Smooth muscle cell (in vitro differentiated cells): ENCODE data around the gene PIP5KL1. TPM values are rescaled to one million over a fixed set of nuclear protein-coding genes. Genes with fewer than 3 reads are reported as not detected.

Source experiments
- DNase-seq: peaks from one replicate; lab custom pipeline; 2025; ENCODE audit not compliant: unreplicated experiment; lab: John Stamatoyannopoulos, UW
- H2AFZ ChIP-seq: fragments of 200-600 bp; sonication (generic); 2 replicates; pipeline ENCODE4 v1.6.0; 2016; ENCODE audit warnings: antibody characterized with exemption, low read depth, mild to moderate bottlenecking
- H3F3A ChIP-seq: fragments of 200-600 bp; sonication (generic); 2 replicates; pipeline ENCODE4 v1.6.0; 2017; ENCODE audit warnings: antibody characterized with exemption, low read depth
- H3K27ac ChIP-seq: fragments of 200-600 bp; sonication (generic); 2 replicates; pipeline ENCODE4 v1.5.1; 2016; ENCODE audit warnings: low read depth, mild to moderate bottlenecking
- H3K27me3 ChIP-seq: fragments of 200-600 bp; sonication (generic); 2 replicates; pipeline ENCODE4 v1.6.1; 2016; ENCODE audit warnings: low read depth, mild to moderate bottlenecking
- H3K36me3 ChIP-seq: fragments of 200-600 bp; sonication (generic); 2 replicates; pipeline ENCODE4 v1.5.1; 2016; ENCODE audit warnings: low read depth
- H3K4me1 ChIP-seq: fragments of 200-600 bp; sonication (generic); 2 replicates; pipeline ENCODE4 v1.5.1; 2016; ENCODE audit warnings: low read depth
- H3K4me2 ChIP-seq: fragments of 200-600 bp; sonication (generic); 2 replicates; pipeline ENCODE4 v1.6.0; 2016; ENCODE audit warnings: mild to moderate bottlenecking
- H3K4me3 ChIP-seq: fragments of 200-600 bp; sonication (generic); 2 replicates; pipeline ENCODE4 v1.5.1; 2016; ENCODE audit warnings: mild to moderate bottlenecking
- H3K79me2 ChIP-seq: fragments of 200-600 bp; sonication (generic); 2 replicates; pipeline ENCODE4 v1.6.0; 2016; ENCODE audit warnings: low read depth, mild to moderate bottlenecking
- H3K9ac ChIP-seq: fragments of 200-600 bp; sonication (generic); 2 replicates; pipeline ENCODE4 v1.6.0; 2016; ENCODE audit warnings: low read depth
- H3K9me3 ChIP-seq: fragments of 200-600 bp; sonication (generic); replicated peaks from 2 replicates; pipeline ENCODE4 v1.5.1; 2016; ENCODE audit warnings: low read depth
- H4K20me1 ChIP-seq: fragments of 200-600 bp; sonication (generic); 2 replicates; pipeline ENCODE4 v1.6.0; 2016; ENCODE audit warnings: low read depth
- WGBS: methylation state at CpG from one replicate; pipeline ENCODE4 v1.1.7; 2016; ENCODE audit warnings: low lambda C conversion rate; 5-methylcytosine and 5-hydroxymethylcytosine counted together
- polyA plus RNA-seq: library from polyadenylated mRNA; unstranded; fragments of >200 nt; fragmentation: Nextera tagmentation; extraction: Ambion mirVana; gene quantifications from 2 replicates; pipeline ENCODE4 v1.2.1, GENCODE V29; 2016
- total RNA-seq: library from RNA; depleted of rRNA; stranded (reverse); fragments of >200 nt; gene quantifications from 2 replicates; pipeline ENCODE4 v1.2.3, GENCODE V29; 2014
- TF ChIP-seq, protein P1 (sequence below): fragments of 200-600 bp; sonication (generic); IDR thresholded peaks from 2 replicates; pipeline ENCODE4 v1.5.1; 2017; ENCODE audit warnings: borderline replicate concordance, mild to moderate bottlenecking, antibody characterized with exemption; ENCODE audit not compliant: insufficient read depth, poor library complexity, severe bottlenecking

The PIP5KL1 gene
- total and polyA plus RNA-seq, 2 experiments from 2014 or later, result 1.1 to 2.7 TPM

DNA sequence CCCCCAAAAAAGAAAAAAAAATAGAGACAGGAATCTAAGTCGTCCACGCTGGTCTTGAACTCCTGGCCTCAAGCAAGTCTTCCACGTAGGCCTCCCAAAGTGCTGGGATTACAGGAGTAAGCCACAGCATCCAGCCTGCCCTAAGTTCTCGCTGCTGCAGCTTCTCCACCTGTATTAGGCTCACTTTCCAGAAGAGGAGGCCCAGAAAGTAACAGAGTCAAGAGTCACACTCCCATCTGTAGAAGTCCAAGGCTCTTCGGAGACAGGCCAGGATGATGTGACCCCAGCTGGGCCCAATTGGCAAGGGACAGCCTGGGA lies 48.4 kb upstream of the PIP5KL1 start:
- H3F3A ChIP-seq, result peaks cover 10% of the 10 kb centered on the region
- H3K27me3 ChIP-seq, result no peaks in the 10 kb centered on the region
- H3K27ac ChIP-seq, result peak overlapping the region; percentile 36
- peak overlapping the region; percentile 18 for H3K9ac ChIP-seq
- H3K4me2 ChIP-seq, result peak overlapping the region; percentile 95
- H4K20me1 ChIP-seq, result peaks cover 63% of the 10 kb centered on the region
- H2AFZ ChIP-seq, result no peak overlapping the region
- H3K79me2 ChIP-seq, result peaks cover 63% of the 10 kb centered on the region
- H3K9me3 ChIP-seq, result no peaks in the 10 kb centered on the region
- TF ChIP-seq, protein P1, sequence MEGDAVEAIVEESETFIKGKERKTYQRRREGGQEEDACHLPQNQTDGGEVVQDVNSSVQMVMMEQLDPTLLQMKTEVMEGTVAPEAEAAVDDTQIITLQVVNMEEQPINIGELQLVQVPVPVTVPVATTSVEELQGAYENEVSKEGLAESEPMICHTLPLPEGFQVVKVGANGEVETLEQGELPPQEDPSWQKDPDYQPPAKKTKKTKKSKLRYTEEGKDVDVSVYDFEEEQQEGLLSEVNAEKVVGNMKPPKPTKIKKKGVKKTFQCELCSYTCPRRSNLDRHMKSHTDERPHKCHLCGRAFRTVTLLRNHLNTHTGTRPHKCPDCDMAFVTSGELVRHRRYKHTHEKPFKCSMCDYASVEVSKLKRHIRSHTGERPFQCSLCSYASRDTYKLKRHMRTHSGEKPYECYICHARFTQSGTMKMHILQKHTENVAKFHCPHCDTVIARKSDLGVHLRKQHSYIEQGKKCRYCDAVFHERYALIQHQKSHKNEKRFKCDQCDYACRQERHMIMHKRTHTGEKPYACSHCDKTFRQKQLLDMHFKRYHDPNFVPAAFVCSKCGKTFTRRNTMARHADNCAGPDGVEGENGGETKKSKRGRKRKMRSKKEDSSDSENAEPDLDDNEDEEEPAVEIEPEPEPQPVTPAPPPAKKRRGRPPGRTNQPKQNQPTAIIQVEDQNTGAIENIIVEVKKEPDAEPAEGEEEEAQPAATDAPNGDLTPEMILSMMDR, result no peak
- no peak for DNase-seq
- peaks cover 39% of the 10 kb centered on the region for H3K4me1 ChIP-seq
- no peaks in the 10 kb centered on the region for H3K36me3 ChIP-seq
- 27% methylated on average over 5 of the region's 5 CpGs for WGBS
- peak overlapping the region; percentile 95 for H3K4me3 ChIP-seq

DNA sequence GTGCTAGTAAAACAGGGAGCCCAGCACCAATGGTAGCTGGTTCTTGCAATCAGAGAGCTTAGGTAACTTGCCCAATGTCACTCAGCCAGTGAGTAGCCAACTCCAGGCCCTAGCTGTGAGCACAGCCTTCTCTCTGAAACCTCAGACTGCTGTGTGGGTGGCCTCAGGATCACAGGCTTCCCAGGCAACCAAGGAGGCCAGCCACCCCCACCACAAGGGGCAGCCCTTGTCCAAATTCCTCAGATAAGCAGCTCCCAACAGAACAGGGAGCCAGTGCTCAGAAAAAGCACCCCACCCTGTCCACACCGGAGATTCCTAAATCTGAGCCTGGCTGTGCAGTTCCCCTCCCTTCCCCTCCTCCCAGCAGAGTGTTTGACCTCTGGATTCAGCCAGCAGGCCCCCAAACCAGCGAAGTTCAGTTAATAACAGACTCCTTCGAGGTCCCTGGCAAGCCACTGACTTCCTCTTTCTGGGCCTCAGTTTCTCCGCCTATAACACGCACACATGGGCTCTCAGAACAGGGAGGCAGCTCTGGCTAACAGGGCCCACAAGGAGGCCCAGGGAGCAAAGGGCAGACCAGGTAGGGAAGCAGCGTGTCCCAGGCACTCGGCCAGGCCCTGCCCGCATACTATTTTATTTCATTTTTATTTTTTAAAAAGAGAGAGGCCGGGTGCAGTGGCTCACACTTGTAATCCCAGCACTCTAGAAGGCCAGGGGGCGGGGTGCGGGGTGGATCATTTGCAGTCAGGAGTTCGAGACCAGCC lies 47.5 kb upstream of the PIP5KL1 start:
- peak overlapping the region; percentile 36 for H3K27ac ChIP-seq
- H3K9ac ChIP-seq, result peak overlapping the region; percentile 4
- peaks cover 72% of the 10 kb centered on the region for H4K20me1 ChIP-seq
- H3K9me3 ChIP-seq, result no peaks in the 10 kb centered on the region
- no peaks in the 10 kb centered on the region for H3K36me3 ChIP-seq
- TF ChIP-seq, protein P1, result peak; percentile 10
- no peaks in the 10 kb centered on the region for H3K27me3 ChIP-seq
- peaks cover 10% of the 10 kb centered on the region for H3F3A ChIP-seq
- peak overlapping the region; percentile 95 for H3K4me2 ChIP-seq
- H3K4me3 ChIP-seq, result peak overlapping the region; percentile 95
- H3K4me1 ChIP-seq, result peaks cover 39% of the 10 kb centered on the region
- 54% methylated on average over 12 of the region's 12 CpGs for WGBS
- H3K79me2 ChIP-seq, result peaks cover 72% of the 10 kb centered on the region
- no peak for DNase-seq
- H2AFZ ChIP-seq, result no peak overlapping the region

DNA sequence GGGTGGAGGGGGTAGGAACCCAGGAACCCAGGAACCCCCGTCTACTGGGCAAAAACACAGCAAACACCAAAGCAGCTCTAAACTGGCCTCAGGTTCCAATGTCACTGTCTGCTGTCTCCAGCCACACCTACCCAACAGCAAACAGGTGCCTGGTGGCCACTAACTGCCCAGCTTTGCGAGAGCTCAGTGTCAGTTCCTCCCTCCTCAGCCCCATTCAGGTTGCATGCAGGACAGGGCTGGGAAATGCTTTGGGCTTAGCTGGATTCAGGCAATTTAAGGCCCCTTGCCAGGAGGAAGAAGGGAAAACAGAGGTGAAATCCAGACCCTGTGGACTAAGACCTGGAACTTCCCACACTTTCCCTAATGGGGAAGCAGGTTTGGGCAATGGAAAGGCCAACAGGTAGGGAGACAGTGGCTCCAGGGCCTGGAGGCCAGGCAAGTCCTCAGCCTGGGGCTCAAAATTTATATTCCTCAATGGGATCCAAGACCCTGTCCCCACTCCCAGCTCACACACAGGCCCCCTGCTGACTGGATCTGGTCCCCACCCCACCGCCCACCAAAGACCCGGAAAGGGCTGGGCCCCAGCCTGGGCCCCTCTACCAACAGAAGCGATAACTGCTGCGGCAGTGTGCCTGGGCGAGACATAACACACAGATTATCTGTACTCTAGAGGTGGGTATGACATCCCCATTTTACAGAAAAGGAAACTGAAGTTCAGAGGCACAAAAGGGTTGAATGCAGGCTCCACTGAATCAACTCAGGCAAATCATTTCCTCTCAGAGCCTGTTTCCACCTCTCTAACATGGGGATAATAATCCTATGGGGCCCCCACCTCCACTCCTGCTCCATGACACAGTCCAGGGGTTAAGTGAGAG lies 46.7 kb upstream of the PIP5KL1 start:
- Histone ChIP-seq H4K20me1 (peaks cover 80% of the 10 kb centered on the region), H3K27ac (peak overlapping the region; percentile 36), H3F3A (peaks cover 9% of the 10 kb centered on the region), H3K4me1 (peaks cover 37% of the 10 kb centered on the region), H3K36me3 (no peaks in the 10 kb centered on the region), H3K9me3 (no peaks in the 10 kb centered on the region), H2AFZ (no peak overlapping the region), H3K4me3 (peak overlapping the region; percentile 95), H3K4me2 (peak overlapping the region; percentile 95), H3K27me3 (no peaks in the 10 kb centered on the region), H3K79me2 (peaks cover 81% of the 10 kb centered on the region), H3K9ac (peak overlapping the region; percentile 4)
- WGBS, result 50% methylated on average over 6 of the region's 7 CpGs
- no peak for DNase-seq
- TF ChIP-seq, protein P1, result no peak
